ENCODE data around the gene BRWD1.

- TF ChIP-seq CTCF (IDR thresholded peaks at IDR 0.05) (no peak), EP300 (IDR thresholded peaks at IDR 0.05) (no peak)
These were observed 92.0 kb downstream of the BRWD1 start for GRCh38 chr21:39221282-39221996.
